Measurements from ENCODE around the gene FGR.
"Not testable (repeated sequence)": the region's sequence is repeated elsewhere in the genome, so short reads cannot be mapped to it uniquely, and the experiment has no call there.

- not testable (repeated sequence) for TF ChIP-seq CTCF (IDR thresholded peaks at IDR 0.05); EZH2 (IDR thresholded peaks at IDR 0.05; ENCODE audit: borderline replicate concordance, insufficient read depth, low read depth, low read length, poor library complexity, severe bottlenecking)
Observed at GRCh38 chr1:27681580-27681979, 46.6 kb upstream of the FGR start.
